ENCODE data around the gene DZIP1.

GRCh38 chr13:95571941-95572340 lies 72.6 kb downstream of the DZIP1 start:
- no peak for TF ChIP-seq CTCF (IDR thresholded peaks at IDR 0.05)
- TF ChIP-seq POLR2AphosphoS5 (IDR thresholded peaks at IDR 0.05): no peak
- no peak for TF ChIP-seq EP300 (IDR thresholded peaks at IDR 0.05; ENCODE audit: low read depth)
- TF ChIP-seq POLR2A (IDR thresholded peaks at IDR 0.05): no peak

Data from transverse colon (tissue), 4 donors.